SU-DHL-6 (cell line): Measurements from ENCODE around the gene PHOSPHO2.

Experiments
- H2AFZ ChIP-seq: fragments of 200-600 bp; sonication (generic); 2 replicates; pipeline ENCODE4 v1.6.1; 2014; ENCODE audit warnings: low read depth, mild to moderate bottlenecking, moderate library complexity, mixed read lengths, antibody characterized with exemption, low read length; ENCODE audit not compliant: severe bottlenecking
- H3F3A ChIP-seq: fragments of 200-600 bp; shearing (Covaris generic); 2 replicates; pipeline ENCODE4 v1.6.0; 2016; ENCODE audit warnings: antibody characterized with exemption, mild to moderate bottlenecking; ENCODE audit not compliant: insufficient read depth
- H3K27ac ChIP-seq: fragments of 200-600 bp; sonication (generic); 2 replicates; pipeline ENCODE4 v1.5.1; 2016; ENCODE audit warnings: low read depth, mild to moderate bottlenecking, low read length, moderate library complexity, mixed read lengths
- H3K27me3 ChIP-seq: fragments of 200-600 bp; sonication (generic), shearing (Covaris generic); 2 replicates; pipeline ENCODE4 v1.6.0; 2014; ENCODE audit warnings: mild to moderate bottlenecking, low read length
- H3K36me3 ChIP-seq: fragments of 200-600 bp; sonication (generic); 2 replicates; pipeline ENCODE4 v1.6.1; 2014; ENCODE audit warnings: mild to moderate bottlenecking, low read length, mixed read lengths
- H3K4me2 ChIP-seq: fragments of 300-600, 200-600 bp; shearing (Covaris generic), sonication (generic); 2 replicates; pipeline ENCODE4 v1.6.0; 2014; ENCODE audit warnings: low read length, low read depth, mild to moderate bottlenecking; ENCODE audit not compliant: poor library complexity, severe bottlenecking
- H3K4me3 ChIP-seq: fragments of 200-600 bp; sonication (generic); 2 replicates; pipeline ENCODE4 v1.5.1; 2014; ENCODE audit warnings: antibody characterized with exemption, low read length, mild to moderate bottlenecking, mixed read lengths; ENCODE audit not compliant: insufficient read depth, poor library complexity, severe bottlenecking
- H3K79me2 ChIP-seq: fragments of 200-600 bp; sonication (generic); 2 replicates; pipeline ENCODE4 v1.6.1; 2014; ENCODE audit warnings: mild to moderate bottlenecking, low read length, moderate library complexity; ENCODE audit not compliant: insufficient read depth
- H3K9ac ChIP-seq: fragments of 200-600 bp; sonication (generic); 2 replicates; pipeline ENCODE4 v1.7.0; 2014; ENCODE audit warnings: mild to moderate bottlenecking, low read length
- H3K9me2 ChIP-seq: fragments of 200-600 bp; sonication (generic); replicated peaks from 2 replicates; pipeline ENCODE4 v1.6.1; 2014; ENCODE audit warnings: low read length; ENCODE audit not compliant: insufficient read depth
- H3K9me3 ChIP-seq: fragments of 200-600 bp; sonication (generic); 2 replicates; pipeline ENCODE4 v1.6.1; 2014; ENCODE audit warnings: low read length, mixed read lengths; ENCODE audit not compliant: insufficient read depth
- H4K20me1 ChIP-seq: fragments of 200-600 bp; sonication (generic); 2 replicates; pipeline ENCODE4 v1.6.1; 2014; ENCODE audit warnings: low read depth, mild to moderate bottlenecking, antibody characterized with exemption, low read length, moderate library complexity, mixed read lengths
- CTCF ChIP-seq: fragments of 200-600 bp; sonication (generic); IDR thresholded peaks from one replicate; pipeline ENCODE4 v1.5.1; 2017; ENCODE audit warnings: antibody characterized with exemption, mild to moderate bottlenecking, low read length, moderate library complexity; ENCODE audit not compliant: insufficient read depth, poor library complexity, severe bottlenecking
- EZH2phosphoT487 ChIP-seq: fragments of 200-600 bp; sonication (generic), shearing (Covaris generic); conservative IDR thresholded peaks from 2 replicates; pipeline ENCODE4 v1.6.1; 2018; ENCODE audit warnings: mild to moderate bottlenecking, antibody characterized with exemption, low read length, moderate library complexity, mixed read lengths

Gene PHOSPHO2

GRCh38 chr2:169676850-169677249 is 17.4 kb upstream of the PHOSPHO2 start:
- H3K36me3 ChIP-seq, result no peaks in the 10 kb centered on the region
- no peak overlapping the region for H3K9ac ChIP-seq
- no peaks in the 10 kb centered on the region for H4K20me1 ChIP-seq
- H3K9me3 ChIP-seq, result no peaks in the 10 kb centered on the region
- H3K27me3 ChIP-seq, result no peaks in the 10 kb centered on the region
- no peak overlapping the region for H3K4me2 ChIP-seq
- no peak overlapping the region for H3K4me3 ChIP-seq
- no peaks in the 10 kb centered on the region for H3K79me2 ChIP-seq
- no peaks in the 10 kb centered on the region for H3F3A ChIP-seq
- TF ChIP-seq EZH2phosphoT487 (no peak), CTCF (no peak)
- no peak overlapping the region for H2AFZ ChIP-seq
- no peak overlapping the region for H3K27ac ChIP-seq
- no peaks in the 10 kb centered on the region for H3K9me2 ChIP-seq

- Histone ChIP-seq H3K9ac (no peak overlapping the region), H3K4me2 (no peak overlapping the region), H3K27me3 (no peaks in the 10 kb centered on the region), H3K4me3 (no peak overlapping the region), H3K9me2 (no peaks in the 10 kb centered on the region), H3F3A (no peaks in the 10 kb centered on the region), H3K79me2 (no peaks in the 10 kb centered on the region), H4K20me1 (no peaks in the 10 kb centered on the region), H3K36me3 (no peaks in the 10 kb centered on the region), H2AFZ (no peak overlapping the region), H3K9me3 (no peaks in the 10 kb centered on the region), H3K27ac (no peak overlapping the region)
- TF ChIP-seq EZH2phosphoT487 (no peak), CTCF (no peak)
Observed at GRCh38 chr2:169683054-169683424, 11.2 kb upstream of the PHOSPHO2 start.

GRCh38 chr2:169683425-169684134 is 10.7 kb upstream of the PHOSPHO2 start:
- no peak overlapping the region for H3K4me2 ChIP-seq
- no peaks in the 10 kb centered on the region for H3K27me3 ChIP-seq

More at GRCh38 chr2:169683425-169684134, 10.7 kb upstream of the PHOSPHO2 start:
- no peak for TF ChIP-seq CTCF
- TF ChIP-seq EZH2phosphoT487, result no peak
- Histone ChIP-seq H4K20me1 (no peaks in the 10 kb centered on the region), H3K79me2 (no peaks in the 10 kb centered on the region), H3K9ac (no peak overlapping the region), H3K4me3 (no peak overlapping the region), H3K9me3 (no peaks in the 10 kb centered on the region), H3K27ac (no peak overlapping the region), H2AFZ (no peak overlapping the region), H3F3A (no peaks in the 10 kb centered on the region), H3K9me2 (no peaks in the 10 kb centered on the region), H3K36me3 (no peaks in the 10 kb centered on the region)
